H9 (cell line): ENCODE results near the gene SKAP1. TPM values are rescaled to one million over a fixed set of nuclear protein-coding genes. Genes with fewer than 3 reads are reported as not detected.

Experiments
- DNase-seq: peaks from one replicate; pipeline ENCODE4 v3.0.0-alpha.2; 2017
- H2AFZ ChIP-seq: one replicate; pipeline ENCODE4 v1.6.1; 2013; ENCODE audit warnings: mild to moderate bottlenecking, low read length, control low read depth, moderate library complexity
- H2AK5ac ChIP-seq: 2 replicates; pipeline ENCODE4 v1.6.1; 2013; ENCODE audit warnings: low read length, control low read depth, mixed read lengths; ENCODE audit not compliant: insufficient read length
- H2BK120ac ChIP-seq: one replicate; pipeline ENCODE4 v1.6.1; 2013; ENCODE audit warnings: low read depth, mild to moderate bottlenecking, low read length, control low read depth, inconsistent platforms; ENCODE audit not compliant: poor library complexity, severe bottlenecking
- H2BK12ac ChIP-seq: 2 replicates; pipeline ENCODE4 v1.6.1; 2013; ENCODE audit warnings: low read length, control low read depth, mixed read lengths, low read depth; ENCODE audit not compliant: insufficient read length
- H2BK15ac ChIP-seq: 2 replicates; pipeline ENCODE4 v1.6.1; 2013; ENCODE audit warnings: low read depth, low read length, control low read depth
- H2BK20ac ChIP-seq: one replicate; pipeline ENCODE4 v1.6.1; 2013; ENCODE audit warnings: low read depth, mild to moderate bottlenecking, low read length, control low read depth, inconsistent platforms; ENCODE audit not compliant: poor library complexity, severe bottlenecking
- H2BK5ac ChIP-seq: 2 replicates; pipeline ENCODE4 v1.6.1; 2013; ENCODE audit warnings: low read length, control low read depth, mixed read lengths; ENCODE audit not compliant: insufficient read length
- H3K14ac ChIP-seq: 2 replicates; pipeline ENCODE4 v1.6.1; 2013; ENCODE audit warnings: low read length, control low read depth; ENCODE audit not compliant: insufficient read depth
- H3K18ac ChIP-seq: 2 replicates; pipeline ENCODE4 v1.6.1; 2013; ENCODE audit warnings: low read depth, mild to moderate bottlenecking, mixed read lengths, low read length, control low read depth; ENCODE audit not compliant: insufficient read length
- H3K23ac ChIP-seq: 2 replicates; pipeline ENCODE4 v1.6.1; 2013; ENCODE audit warnings: low read length, control low read depth, mixed read lengths, low read depth; ENCODE audit not compliant: insufficient read length
- H3K23me2 ChIP-seq: 2 replicates; pipeline ENCODE4 v1.6.1; 2013; ENCODE audit warnings: low read depth, mild to moderate bottlenecking, mixed read lengths, low read length, control low read depth; ENCODE audit not compliant: insufficient read length, poor library complexity, severe bottlenecking
- H3K27ac ChIP-seq: 2 replicates; pipeline ENCODE4 v1.5.1; 2013; ENCODE audit warnings: low read length, control low read depth, mixed read lengths, low read depth; ENCODE audit not compliant: insufficient read length
- H3K27me3 ChIP-seq: 2 replicates; pipeline ENCODE4 v1.6.1; 2013; ENCODE audit warnings: low read length, control low read depth, inconsistent platforms; ENCODE audit not compliant: insufficient read depth
- H3K4ac ChIP-seq: 2 replicates; pipeline ENCODE4 v1.6.1; 2013; ENCODE audit warnings: low read depth, mild to moderate bottlenecking, control low read depth, inconsistent platforms, low read length, moderate library complexity
- H3K4me1 ChIP-seq: 2 replicates; pipeline ENCODE4 v1.6.1; 2013; ENCODE audit warnings: low read length, control low read depth, inconsistent platforms; ENCODE audit not compliant: insufficient read depth
- H3K4me2 ChIP-seq: 2 replicates; pipeline ENCODE4 v1.6.1; 2013; ENCODE audit warnings: low read length, control low read depth, mixed read lengths; ENCODE audit not compliant: insufficient read length, insufficient read depth
- H3K56ac ChIP-seq: 2 replicates; pipeline ENCODE4 v1.6.1; 2013; ENCODE audit warnings: low read depth, mild to moderate bottlenecking, mixed read lengths, low read length, control low read depth; ENCODE audit not compliant: insufficient read length
- H3K79me1 ChIP-seq: 2 replicates; pipeline ENCODE4 v1.6.1; 2013; ENCODE audit warnings: low read depth, mild to moderate bottlenecking, moderate library complexity, low read length, control low read depth, inconsistent platforms; ENCODE audit not compliant: insufficient read depth, poor library complexity, severe bottlenecking
- H3K79me2 ChIP-seq: 2 replicates; pipeline ENCODE4 v1.6.1; 2013; ENCODE audit warnings: low read length, control low read depth, inconsistent platforms; ENCODE audit not compliant: insufficient read depth
- H3K9ac ChIP-seq: 2 replicates; pipeline ENCODE4 v1.6.1; 2013; ENCODE audit warnings: low read length, control low read depth, mixed read lengths; ENCODE audit not compliant: insufficient read length; ENCODE audit errors: extremely low read depth
- H3K9me3 ChIP-seq: one replicate; pipeline ENCODE4 v1.6.1; 2013; ENCODE audit warnings: low read depth, low read length, inconsistent platforms; ENCODE audit not compliant: control insufficient read depth
- H3T11ph ChIP-seq: one replicate; pipeline ENCODE4 v1.6.1; 2013; ENCODE audit warnings: mild to moderate bottlenecking, low read length, control low read depth, inconsistent platforms
- H4K20me1 ChIP-seq: one replicate; pipeline ENCODE4 v1.6.1; 2013; ENCODE audit not compliant: control insufficient read depth, insufficient read length, insufficient read depth
- H4K5ac ChIP-seq: 2 replicates; pipeline ENCODE4 v1.6.1; 2013; ENCODE audit warnings: low read depth, mild to moderate bottlenecking, mixed read lengths, low read length, control low read depth; ENCODE audit not compliant: insufficient read length
- H4K8ac ChIP-seq: replicated peaks from 2 replicates; pipeline ENCODE4 v1.6.1; 2013; ENCODE audit warnings: low read length, control low read depth, mixed read lengths, low read depth; ENCODE audit not compliant: insufficient read length
- H4K91ac ChIP-seq: 2 replicates; pipeline ENCODE4 v1.6.1; 2013; ENCODE audit warnings: low read depth, mild to moderate bottlenecking, moderate library complexity, mixed read lengths, low read length, control low read depth; ENCODE audit not compliant: insufficient read length
- H3K27ac Mint-ChIP-seq, 3 experiments: 2 replicates in 2 of 3; 3 replicates in 1 of 3; pipeline ENCODE4 v1.8.0; 2020 to 2021; ENCODE audit warnings: mixed read lengths in 3 of 3, mild to moderate bottlenecking in 1 of 3, moderate library complexity in 1 of 3
- H3K27me3 Mint-ChIP-seq: 2 replicates; pipeline ENCODE4 v1.8.0; 2021; ENCODE audit warnings: low read depth, mild to moderate bottlenecking, moderate library complexity, mixed read lengths
- H3K36me3 Mint-ChIP-seq, 3 experiments: 2 replicates in 2 of 3; 3 replicates in 1 of 3; pipeline ENCODE4 v1.8.0; 2020 to 2021; ENCODE audit warnings: low read depth in 3 of 3, mixed read lengths in 3 of 3; ENCODE audit not compliant: insufficient read depth in 1 of 3
- H3K4me1 Mint-ChIP-seq, 2 experiments: 2 replicates each; pipeline ENCODE4 v1.8.0; 2020; ENCODE audit warnings: mixed read lengths in 2 of 2
- H3K4me3 Mint-ChIP-seq, 2 experiments: 2 replicates in 1 of 2; 3 replicates in 1 of 2; pipeline ENCODE4 v1.8.0; 2020 to 2021; ENCODE audit warnings: mild to moderate bottlenecking in 2 of 2, mixed read lengths in 2 of 2, moderate library complexity in 1 of 2
- H3K9me3 Mint-ChIP-seq, 2 experiments: 2 replicates in 1 of 2; 3 replicates in 1 of 2; pipeline ENCODE4 v1.8.0; 2020; ENCODE audit warnings: mild to moderate bottlenecking in 2 of 2, mixed read lengths in 2 of 2, moderate library complexity in 1 of 2
- CTCF ChIP-seq: fragments of 200-600 bp; sonication (generic); conservative IDR thresholded peaks from 3 replicates; pipeline ENCODE4 v1.8.0; 2021; ENCODE audit warnings: antibody characterized with exemption, mild to moderate bottlenecking
- WGBS: extraction: QIAGEN DNeasy Blood & Tissue Kit; methylation state at CpG from one replicate; pipeline ENCODE4 v1.1.7; 2013; ENCODE audit warnings: missing lambda C conversion rate, low lambda C conversion rate, mixed read lengths; ENCODE audit not compliant: insufficient read length; ENCODE audit errors: extremely low coverage; 5-methylcytosine and 5-hydroxymethylcytosine counted together
- total RNA-seq: library from RNA; stranded (reverse); gene quantifications from 2 replicates; pipeline ENCODE4 v1.2.1, GENCODE V29; 2021

Gene SKAP1
- total RNA-seq, 1 experiment from 2014 or later: not detected

- no peaks in the 10 kb centered on the region for H3K27me3 ChIP-seq
- Mint-ChIP-seq H3K27me3 (no peaks in the 10 kb centered on the region; the same call in 1 of the 2 replicates), H3K36me3 (peaks cover 0 to 6% (median 0%) of the 10 kb centered on the region in 3 experiments; a peak in 1 of 7 replicates), H3K4me1 (peaks cover 9 to 16% of the 10 kb centered on the region in 2 experiments), H3K4me3 (no peak overlapping the region), H3K9me3 (no peaks in the 10 kb centered on the region; a peak in 1 of 5 replicates), H3K27ac (no peak overlapping the region)
- no peaks in the 10 kb centered on the region for H4K20me1 ChIP-seq
- H3K79me2 ChIP-seq: no peaks in the 10 kb centered on the region
- H3K23ac ChIP-seq: no peak overlapping the region
- no peak overlapping the region for H2BK5ac ChIP-seq
- no peak overlapping the region for H4K8ac ChIP-seq
- H2AK5ac ChIP-seq: no peak overlapping the region
- no peaks in the 10 kb centered on the region for H3K79me1 ChIP-seq
- WGBS: no CpG with 5 or more reads among the region's 5 CpGs
- H3T11ph ChIP-seq: no peak overlapping the region
- H2BK15ac ChIP-seq: no peak overlapping the region
- no peak overlapping the region for H4K91ac ChIP-seq
- H3K9ac ChIP-seq: no peak overlapping the region
- no peak overlapping the region for H2BK120ac ChIP-seq
- no peaks in the 10 kb centered on the region for H3K4me1 ChIP-seq
- no peak overlapping the region for H3K4ac ChIP-seq
- H2AFZ ChIP-seq: no peak overlapping the region
- no peak overlapping the region for H2BK12ac ChIP-seq
- no peak overlapping the region for H2BK20ac ChIP-seq
- no peaks in the 10 kb centered on the region for H3K23me2 ChIP-seq
- no peak overlapping the region for H3K56ac ChIP-seq
- H3K18ac ChIP-seq: no peak overlapping the region
- no peak for TF ChIP-seq CTCF
- H4K5ac ChIP-seq: no peak overlapping the region
- DNase-seq: no peak
- no peak overlapping the region for H3K27ac ChIP-seq
- H3K14ac ChIP-seq: no peak overlapping the region
- no peak overlapping the region for H3K4me2 ChIP-seq
- no peaks in the 10 kb centered on the region for H3K9me3 ChIP-seq
Measured at GRCh38 chr17:48129981-48130380, 300.0 kb downstream of the SKAP1 start.
